MG63 (cell line): Measurements from ENCODE around the gene PPM1B. TPM values are rescaled to one million over a fixed set of nuclear protein-coding genes. Genes with fewer than 3 reads are reported as not detected.
A peak's percentile ranks its signal among the peaks of the same experiment; 100 is the strongest.
"Not testable (repeated sequence)": the region's sequence is repeated elsewhere in the genome, so short reads cannot be mapped to it uniquely, and the experiment has no call there.

Source experiments
- DNase-seq: peaks from one replicate; pipeline ENCODE4 v3.0.0-alpha.2; 2020
- H3K27me3 ChIP-seq: fragments of 250-450 bp; sonication (Bioruptor Pico); 2 replicates; pipeline ENCODE4 v1.5.1; 2020; ENCODE audit warnings: mild to moderate bottlenecking, moderate library complexity
- H3K36me3 ChIP-seq: fragments of 250-450 bp; sonication (Bioruptor Pico); 2 replicates; pipeline ENCODE4 v1.5.1; 2020; ENCODE audit warnings: mild to moderate bottlenecking, moderate library complexity
- H3K4me3 ChIP-seq: fragments of 250-450 bp; sonication (Bioruptor Pico); 2 replicates; pipeline ENCODE4 v1.5.1; 2020; ENCODE audit warnings: mild to moderate bottlenecking, moderate library complexity
- H3K9me3 ChIP-seq: fragments of 250-450 bp; sonication (Bioruptor Pico); 2 replicates; pipeline ENCODE4 v1.5.1; 2020; ENCODE audit warnings: mild to moderate bottlenecking, moderate library complexity
- total RNA-seq: library from RNA; depleted of rRNA; stranded (reverse); fragments of >200 nt; shearing (Covaris generic); gene quantifications from 2 replicates; pipeline ENCODE4 v1.2.3, GENCODE V29; 2014; ENCODE audit warnings: low replicate concordance; rRNA removed

The PPM1B gene
- total RNA-seq, 1 experiment from 2014 or later: 16.6 TPM

DNA sequence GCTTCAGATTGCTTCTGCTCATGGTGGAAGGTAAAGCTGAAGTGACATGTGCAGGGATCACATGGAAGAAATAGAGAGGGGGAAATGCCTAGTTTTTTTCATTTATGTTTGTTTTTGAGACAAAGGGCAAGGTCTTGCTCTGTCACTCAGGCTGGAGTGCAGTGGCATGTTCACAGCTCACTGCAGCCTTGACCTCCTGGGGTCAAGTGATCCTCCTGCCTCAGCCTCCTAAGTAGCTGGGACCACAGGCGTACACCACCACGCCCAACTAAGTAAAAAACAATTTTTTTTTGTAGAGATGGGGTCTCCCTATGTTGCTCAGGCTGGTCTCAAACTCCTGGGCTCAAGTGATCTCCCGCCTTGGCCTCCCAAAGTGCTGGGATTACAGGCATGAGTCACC is 87.0 kb downstream of the PPM1B start:
- not testable (repeated sequence) for H3K36me3 ChIP-seq, H3K9me3 ChIP-seq, H3K27me3 ChIP-seq, H3K4me3 ChIP-seq, DNase-seq

DNA sequence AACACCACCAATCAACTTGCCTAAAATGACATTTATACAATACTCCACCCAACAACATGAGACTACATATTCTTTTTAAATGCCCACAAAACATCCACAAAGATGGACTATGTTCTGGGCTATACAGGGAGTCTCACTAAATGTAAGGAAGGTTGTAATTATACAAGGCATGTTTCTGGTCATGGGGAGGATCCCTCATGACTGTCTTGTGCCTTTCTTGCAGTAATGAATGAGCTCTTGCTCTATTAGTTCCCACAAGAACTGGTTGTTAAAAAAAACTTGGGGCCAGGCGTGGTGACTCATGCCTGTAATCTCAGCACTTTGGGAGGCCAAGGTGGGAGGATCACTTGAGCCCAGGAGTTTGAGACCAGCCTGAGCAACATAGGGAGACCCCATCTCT is 89.1 kb downstream of the PPM1B start:
- not testable (repeated sequence) for H3K4me3 ChIP-seq, H3K9me3 ChIP-seq, H3K36me3 ChIP-seq, DNase-seq, H3K27me3 ChIP-seq

DNA sequence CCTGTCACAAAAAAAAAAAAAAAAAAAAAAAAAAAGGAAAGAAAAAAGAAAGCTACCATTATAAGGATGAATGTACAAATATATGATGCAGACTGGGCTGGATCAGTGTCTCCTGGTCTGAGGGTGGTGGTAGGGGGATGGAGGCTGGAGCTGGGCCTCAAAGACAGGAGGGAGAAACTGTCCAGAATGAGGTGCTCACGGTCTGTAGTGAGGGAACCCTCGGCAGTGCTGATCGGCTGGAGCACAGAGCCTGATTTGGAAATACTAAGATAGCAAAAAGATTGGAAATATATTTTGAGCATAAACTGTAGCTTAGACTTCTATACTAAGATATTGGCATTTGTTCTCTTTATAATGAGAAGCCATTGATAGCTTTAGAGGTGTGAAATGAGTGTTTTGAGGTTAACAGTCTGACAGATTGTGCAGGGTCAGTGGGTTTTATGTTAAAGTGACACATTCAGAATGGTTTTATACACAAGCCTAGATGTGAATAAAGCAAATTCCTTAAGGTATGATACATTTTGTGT is 98.7 kb downstream of the PPM1B start:
- Histone ChIP-seq H3K27me3 (no peaks in the 10 kb centered on the region), H3K4me3 (no peak overlapping the region), H3K36me3 (no peaks in the 10 kb centered on the region), H3K9me3 (no peaks in the 10 kb centered on the region)
- DNase-seq: no peak

DNA sequence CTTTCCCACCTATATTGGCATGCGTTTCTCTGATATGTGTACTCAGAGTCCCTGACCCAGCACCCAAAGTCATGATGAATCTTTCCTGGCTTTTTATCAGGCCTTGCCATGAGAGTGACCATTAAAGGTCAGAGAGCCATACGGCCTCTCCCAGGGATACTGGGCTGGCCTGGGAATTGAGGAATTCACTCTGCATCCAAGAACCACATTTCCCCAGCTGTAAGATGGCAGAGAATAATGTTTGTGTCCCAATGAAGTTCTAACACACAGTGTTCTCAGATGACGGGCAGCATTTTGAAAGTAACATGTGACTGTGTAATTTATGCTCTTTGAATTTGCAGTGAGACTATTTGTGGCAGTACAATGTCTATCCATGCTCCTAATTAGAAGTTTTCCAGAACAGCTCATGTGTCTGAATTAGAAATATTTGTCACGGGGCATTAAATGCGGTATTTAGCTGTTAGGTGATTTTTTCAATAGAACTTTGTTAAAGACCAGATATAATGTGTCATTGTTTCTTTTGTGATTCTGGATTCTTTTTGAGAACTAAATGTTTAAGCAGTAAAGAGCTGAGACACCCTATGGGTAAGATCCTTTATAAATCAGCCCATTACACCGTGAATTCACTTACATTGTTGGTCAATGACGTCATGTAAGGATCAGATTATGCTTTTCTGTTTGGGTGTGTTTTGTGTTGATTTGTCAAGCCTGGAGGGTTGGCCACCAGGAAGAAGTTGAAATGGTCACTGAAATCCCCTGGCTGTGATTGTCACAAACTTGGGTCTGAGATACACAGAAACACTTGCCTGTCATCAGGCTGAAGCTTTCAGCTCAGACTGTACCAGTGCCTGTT is 99.3 kb downstream of the PPM1B start:
- H3K27me3 ChIP-seq: no peaks in the 10 kb centered on the region
- H3K36me3 ChIP-seq: no peaks in the 10 kb centered on the region
- peak; percentile 38 for DNase-seq
- H3K4me3 ChIP-seq: no peak overlapping the region
- no peaks in the 10 kb centered on the region for H3K9me3 ChIP-seq

DNA sequence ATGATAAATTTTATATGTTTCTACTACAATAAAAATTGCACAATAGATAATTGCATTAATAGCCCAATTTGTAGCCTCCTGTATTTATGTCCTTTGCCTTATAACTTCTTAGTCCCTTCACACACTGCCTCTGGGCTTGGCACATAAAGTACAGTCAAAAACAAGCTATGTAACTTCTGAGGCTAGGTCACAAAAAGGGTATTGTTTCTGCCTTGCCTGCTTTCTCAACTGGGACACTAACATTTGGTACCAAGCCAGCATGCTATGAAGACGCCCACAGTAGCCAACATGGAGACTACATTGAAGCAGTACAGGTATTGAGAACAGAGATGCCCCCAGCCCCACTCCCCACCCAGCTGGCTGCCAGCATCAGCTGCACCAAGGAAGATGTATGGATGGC is 101.2 kb downstream of the PPM1B start:
- no peaks in the 10 kb centered on the region for H3K36me3 ChIP-seq
- H3K9me3 ChIP-seq: no peaks in the 10 kb centered on the region
- no peak for DNase-seq
- no peak overlapping the region for H3K4me3 ChIP-seq
- H3K27me3 ChIP-seq: no peaks in the 10 kb centered on the region

DNA sequence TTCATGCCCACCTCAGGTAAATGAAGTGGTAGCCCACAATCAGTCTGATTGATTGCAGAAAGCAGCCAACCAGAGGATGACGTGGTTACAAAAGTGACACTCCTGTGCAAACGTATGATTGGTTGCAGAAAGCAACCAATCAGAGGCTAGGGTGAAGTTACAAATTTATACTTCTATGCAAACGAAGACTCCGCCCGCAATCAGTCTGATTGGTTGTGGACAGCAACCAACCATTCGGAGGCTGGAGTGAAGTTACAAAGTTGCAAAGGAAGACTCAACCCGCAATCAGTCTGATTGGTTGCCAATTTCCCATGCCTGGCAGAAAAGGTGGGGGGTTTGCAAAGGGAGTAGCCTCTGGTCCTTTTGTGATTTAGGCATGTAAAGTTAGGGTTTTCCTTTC is 102.6 kb downstream of the PPM1B start:
- no peak for DNase-seq
- H3K27me3 ChIP-seq: no peaks in the 10 kb centered on the region
- H3K4me3 ChIP-seq: no peak overlapping the region
- no peaks in the 10 kb centered on the region for H3K9me3 ChIP-seq
- H3K36me3 ChIP-seq: no peaks in the 10 kb centered on the region

DNA sequence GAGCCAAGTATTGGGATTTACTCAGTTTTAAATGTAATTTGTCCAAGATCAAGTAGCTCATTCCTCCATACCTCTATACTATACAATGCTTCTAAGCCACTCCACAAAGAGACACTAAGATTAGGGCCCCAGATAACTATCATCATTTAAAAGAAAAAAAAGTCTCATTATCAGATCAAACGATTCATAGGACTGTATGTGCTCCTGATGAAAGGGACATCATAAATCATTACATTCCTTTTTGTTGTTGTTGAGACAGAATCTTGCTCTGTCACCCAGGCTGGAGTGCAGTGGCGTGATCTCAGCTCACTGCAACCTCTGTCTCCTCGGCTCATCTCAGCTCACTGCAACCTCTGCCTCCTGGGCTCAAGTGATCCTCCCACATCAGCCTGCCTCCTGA is 104.4 kb downstream of the PPM1B start:
- no peak overlapping the region for H3K4me3 ChIP-seq
- H3K9me3 ChIP-seq: no peaks in the 10 kb centered on the region
- no peaks in the 10 kb centered on the region for H3K27me3 ChIP-seq
- DNase-seq: no peak
- no peaks in the 10 kb centered on the region for H3K36me3 ChIP-seq

DNA sequence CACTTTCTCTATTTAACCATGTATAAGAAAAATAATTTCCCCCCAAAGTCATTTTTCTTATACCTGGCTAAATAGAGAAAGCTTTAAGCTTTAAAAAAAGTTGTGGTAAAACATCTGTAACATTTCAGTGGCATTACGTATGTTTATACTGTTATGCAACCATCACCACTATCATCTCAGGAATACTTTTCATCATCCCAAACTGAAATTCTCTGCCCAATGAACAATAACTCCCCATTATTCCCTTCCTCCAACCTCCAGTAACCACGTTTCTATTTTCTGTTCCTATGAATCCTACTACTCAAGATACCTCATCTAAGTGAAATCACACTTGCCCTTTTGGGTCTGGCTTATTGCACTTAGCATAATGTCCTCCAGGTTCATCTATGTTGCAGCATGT is 104.9 kb downstream of the PPM1B start:
- no peaks in the 10 kb centered on the region for H3K36me3 ChIP-seq
- no peak overlapping the region for H3K4me3 ChIP-seq
- no peak for DNase-seq
- H3K9me3 ChIP-seq: no peaks in the 10 kb centered on the region
- H3K27me3 ChIP-seq: no peaks in the 10 kb centered on the region

DNA sequence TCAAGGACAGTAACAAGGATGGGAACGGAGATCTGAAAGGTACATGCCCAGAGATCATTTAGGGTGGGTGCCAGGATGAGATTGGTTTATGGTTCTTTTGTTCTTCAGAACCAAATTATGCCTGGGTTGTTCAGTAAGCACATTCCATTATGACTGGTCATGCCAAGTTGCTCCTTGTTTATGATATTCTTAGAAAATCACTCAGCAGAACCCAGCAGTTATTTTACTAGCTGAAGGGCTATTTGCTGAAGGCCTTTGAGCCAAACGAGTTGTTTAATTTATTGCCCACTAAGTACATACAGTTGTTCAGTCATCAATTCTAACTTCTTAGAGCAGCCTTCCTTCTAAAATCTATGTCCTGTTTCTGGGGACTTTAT is 107.2 kb downstream of the PPM1B start:
- no peak for DNase-seq

DNA sequence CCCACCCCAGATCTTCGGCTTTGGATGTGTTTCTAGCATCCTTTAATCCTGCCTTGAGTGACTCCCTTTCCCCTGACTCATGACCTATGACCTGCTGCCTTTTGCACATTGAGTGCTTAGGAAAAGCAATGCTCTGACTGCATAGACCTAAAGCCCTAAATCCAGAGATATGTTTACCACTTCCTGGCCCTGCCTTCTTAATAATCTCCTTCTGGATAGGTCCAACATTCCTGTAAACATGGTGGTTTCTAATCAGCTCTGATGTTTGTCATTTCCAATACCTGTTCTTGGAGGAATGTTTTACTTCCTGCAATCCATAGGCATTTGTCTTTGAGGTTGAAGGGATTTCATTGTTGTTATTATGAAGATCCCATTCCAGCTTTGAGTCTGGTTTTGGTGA is 108.9 kb downstream of the PPM1B start:
- Histone ChIP-seq H3K4me3 (no peak overlapping the region), H3K9me3 (no peaks in the 10 kb centered on the region), H3K36me3 (no peaks in the 10 kb centered on the region), H3K27me3 (no peaks in the 10 kb centered on the region)
- DNase-seq: peak; percentile 21

More for the DNA sequence above, 107.2 kb downstream of the PPM1B start:
- Histone ChIP-seq H3K27me3 (no peaks in the 10 kb centered on the region), H3K4me3 (no peak overlapping the region), H3K9me3 (no peaks in the 10 kb centered on the region), H3K36me3 (no peaks in the 10 kb centered on the region)

DNA sequence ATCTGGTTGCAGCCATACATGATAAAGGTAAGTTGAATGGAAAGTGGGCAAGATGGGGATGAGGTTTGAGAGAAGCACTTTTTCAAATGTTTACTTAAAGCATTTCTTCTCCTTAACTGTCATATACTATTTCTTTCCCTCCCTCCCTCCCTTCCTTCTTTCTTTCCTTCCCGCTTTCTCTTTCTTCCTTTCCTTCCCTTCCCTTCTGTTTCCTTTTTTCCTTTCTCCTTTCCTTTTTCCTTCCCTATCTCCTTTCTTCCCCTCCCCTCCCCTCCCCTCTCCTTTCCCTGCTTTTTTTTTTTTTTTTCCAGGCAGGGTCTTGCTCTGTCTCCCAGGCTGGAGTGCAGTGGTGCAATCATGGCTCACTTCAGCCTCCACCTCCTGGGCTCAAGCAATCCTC is 112.2 kb downstream of the PPM1B start:
- H3K36me3 ChIP-seq: no peaks in the 10 kb centered on the region

More for the DNA sequence above, 112.2 kb downstream of the PPM1B start:
- Histone ChIP-seq H3K4me3 (no peak overlapping the region), H3K9me3 (no peaks in the 10 kb centered on the region), H3K27me3 (no peaks in the 10 kb centered on the region)
- DNase-seq: no peak

Other genes with a start within 250 kb of the PPM1B start
- 105 and 137 TPM in 2 replicates for gene LRPPRC, start 172.9 kb upstream of the PPM1B start, total RNA-seq
- gene SLC3A1, start 106.6 kb downstream of the PPM1B start, total RNA-seq: not detected in 2 replicates
- gene PREPL, start 192.6 kb downstream of the PPM1B start, total RNA-seq: 48.3 and 102 TPM in 2 replicates
- 1.3 and 26.4 TPM in 2 replicates for gene CAMKMT, start 193.1 kb downstream of the PPM1B start, total RNA-seq